HG03196 (cell line): Measurements from ENCODE around the gene EGLN3.

Experiments
- ATAC-seq: cut with Tn5 transposase; IDR thresholded peaks from one replicate; pipeline ENCODE4 v1.9.1; 2021; ENCODE audit not compliant: unreplicated experiment

The EGLN3 gene

GRCh38 chr14:33915682-33916081, 35.2 kb downstream of the EGLN3 start:
- ATAC-seq = no peak

- ATAC-seq = no peak
These were observed 36.0 kb downstream of the EGLN3 start for GRCh38 chr14:33914676-33915516.

GRCh38 chr14:33911046-33911445, 39.8 kb downstream of the EGLN3 start:
- no peak for ATAC-seq

GRCh38 chr14:33910435-33910834, 40.4 kb downstream of the EGLN3 start:
- no peak for ATAC-seq

GRCh38 chr14:33909380-33910084, 41.3 kb downstream of the EGLN3 start:
- ATAC-seq = no peak

- ATAC-seq = no peak
These were observed 42.2 kb downstream of the EGLN3 start for GRCh38 chr14:33908540-33909223.

GRCh38 chr14:33906968-33907367, 43.9 kb downstream of the EGLN3 start:
- ATAC-seq = no peak

- ATAC-seq = no peak
These were observed 46.3 kb downstream of the EGLN3 start for GRCh38 chr14:33904609-33905008.

- no peak for ATAC-seq
These were observed 47.5 kb downstream of the EGLN3 start for GRCh38 chr14:33903369-33903768.

GRCh38 chr14:33902363-33902762, 48.5 kb downstream of the EGLN3 start:
- ATAC-seq = no peak

- no peak for ATAC-seq
These were observed 49.3 kb downstream of the EGLN3 start for GRCh38 chr14:33901426-33902155.

GRCh38 chr14:33900706-33901105, 50.2 kb downstream of the EGLN3 start:
- no peak for ATAC-seq

GRCh38 chr14:33899723-33900341, 51.0 kb downstream of the EGLN3 start:
- no peak for ATAC-seq

- no peak for ATAC-seq
These were observed 52.9 kb downstream of the EGLN3 start for GRCh38 chr14:33897878-33898535.

GRCh38 chr14:33897382-33897781, 53.5 kb downstream of the EGLN3 start:
- no peak for ATAC-seq

- ATAC-seq = no peak
These were observed 56.5 kb downstream of the EGLN3 start for GRCh38 chr14:33894339-33894738.

- ATAC-seq = no peak
These were observed 59.2 kb downstream of the EGLN3 start for GRCh38 chr14:33891700-33892099.

- no peak for ATAC-seq
These were observed 66.0 kb downstream of the EGLN3 start for GRCh38 chr14:33884916-33885315.

GRCh38 chr14:33880330-33880729, 70.5 kb downstream of the EGLN3 start:
- ATAC-seq = no peak

- ATAC-seq = no peak
These were observed 71.1 kb downstream of the EGLN3 start for GRCh38 chr14:33879684-33880286.
